ENCODE results near the gene TMEM204. TPM values are rescaled to one million over a fixed set of nuclear protein-coding genes. Genes with fewer than 3 reads are reported as not detected.

The TMEM204 gene
- total RNA-seq, 1 experiment from 2014 or later, result not detected

GRCh38 chr16:1523581-1524245 is 9.8 kb upstream of the TMEM204 start:
- TF ChIP-seq CTCF (conservative IDR thresholded peaks at IDR 0.05; ENCODE audit: low read depth, low read length) (no peak), EZH2 (IDR thresholded peaks at IDR 0.05; ENCODE audit: borderline replicate concordance, low read depth, low read length, poor library complexity, severe bottlenecking) (no peak)
- no TSS peak for BruUV-seq (replicated peaks)
- H3K4me3 ChIP-seq (ENCODE audit: low read depth, low read length, poor library complexity, severe bottlenecking), result no peak overlapping the region
- POLR2A ChIA-PET (ENCODE audit: low non-redundant PET), result no interaction called here
- no peak overlapping the region for H3K27ac ChIP-seq (ENCODE audit: low read depth, low read length, poor library complexity, severe bottlenecking)
- CTCF ChIA-PET, result no interaction called here
- no peaks in the 10 kb centered on the region for H3K27me3 ChIP-seq (replicated peaks; ENCODE audit: insufficient read depth, low read depth, low read length, poor library complexity)
- intact Hi-C loops (cut with micrococcal nuclease; ENCODE audit: unreplicated experiment), result no loop called here
- H3K4me1 ChIP-seq (ENCODE audit: insufficient read depth, low read length, poor library complexity, severe bottlenecking), result no peaks in the 10 kb centered on the region
- no peak for DNase-seq (ENCODE audit: low spot score)
- no peaks in the 10 kb centered on the region for H3K9me3 ChIP-seq (ENCODE audit: low read depth, low read length, poor library complexity, severe bottlenecking)
- no peaks in the 10 kb centered on the region for H3K36me3 ChIP-seq (ENCODE audit: insufficient read depth, low read length, poor library complexity, severe bottlenecking)

GRCh38 chr16:1524366-1524765 is 9.1 kb upstream of the TMEM204 start:
- Histone ChIP-seq H3K27me3 (replicated peaks; ENCODE audit: insufficient read depth, low read depth, low read length, poor library complexity) (no peaks in the 10 kb centered on the region), H3K4me3 (ENCODE audit: low read depth, low read length, poor library complexity, severe bottlenecking) (no peak overlapping the region)

GRCh38 chr16:1525871-1526607 is 7.4 kb upstream of the TMEM204 start:
- H3K36me3 ChIP-seq (ENCODE audit: insufficient read depth, low read length, poor library complexity, severe bottlenecking), result no peaks in the 10 kb centered on the region
- no peaks in the 10 kb centered on the region for H3K4me1 ChIP-seq (ENCODE audit: insufficient read depth, low read length, poor library complexity, severe bottlenecking)
- no peaks in the 10 kb centered on the region for H3K9me3 ChIP-seq (ENCODE audit: low read depth, low read length, poor library complexity, severe bottlenecking)
- H3K4me3 ChIP-seq (ENCODE audit: low read depth, low read length, poor library complexity, severe bottlenecking), result no peak overlapping the region
- no TSS peak for BruUV-seq (replicated peaks)
- TF ChIP-seq CTCF (conservative IDR thresholded peaks at IDR 0.05; ENCODE audit: low read depth, low read length), result no peak
- TF ChIP-seq EZH2 (IDR thresholded peaks at IDR 0.05; ENCODE audit: borderline replicate concordance, low read depth, low read length, poor library complexity, severe bottlenecking), result no peak
- intact Hi-C loops (cut with micrococcal nuclease; ENCODE audit: unreplicated experiment), result no loop called here
- H3K27ac ChIP-seq (ENCODE audit: low read depth, low read length, poor library complexity, severe bottlenecking), result no peak overlapping the region
- no peaks in the 10 kb centered on the region for H3K27me3 ChIP-seq (replicated peaks; ENCODE audit: insufficient read depth, low read depth, low read length, poor library complexity)
- no peak for DNase-seq (ENCODE audit: low spot score)
- CTCF ChIA-PET, result no interaction called here
- POLR2A ChIA-PET (ENCODE audit: low non-redundant PET), result no interaction called here

More at GRCh38 chr16:1524366-1524765, 9.1 kb upstream of the TMEM204 start:
- Histone ChIP-seq H3K27ac (ENCODE audit: low read depth, low read length, poor library complexity, severe bottlenecking) (no peak overlapping the region), H3K36me3 (ENCODE audit: insufficient read depth, low read length, poor library complexity, severe bottlenecking) (no peaks in the 10 kb centered on the region), H3K4me1 (ENCODE audit: insufficient read depth, low read length, poor library complexity, severe bottlenecking) (no peaks in the 10 kb centered on the region), H3K9me3 (ENCODE audit: low read depth, low read length, poor library complexity, severe bottlenecking) (no peaks in the 10 kb centered on the region)
- DNase-seq (ENCODE audit: low spot score), result no peak
- BruUV-seq (replicated peaks), result no TSS peak
- ChIA-PET CTCF (no interaction called here), POLR2A (ENCODE audit: low non-redundant PET) (no interaction called here)
- intact Hi-C loops (cut with micrococcal nuclease; ENCODE audit: unreplicated experiment), result no loop called here
- TF ChIP-seq EZH2 (IDR thresholded peaks at IDR 0.05; ENCODE audit: borderline replicate concordance, low read depth, low read length, poor library complexity, severe bottlenecking), result no peak
- TF ChIP-seq CTCF (conservative IDR thresholded peaks at IDR 0.05; ENCODE audit: low read depth, low read length), result no peak
